ENCODE measurements around the gene TAPT1. TPM values are rescaled to one million over a fixed set of nuclear protein-coding genes. Genes with fewer than 3 reads are reported as not detected.

Gene TAPT1
- total RNA-seq, 1 experiment from 2014 or later = 23.7 TPM

- no peak for DNase-seq
- Histone ChIP-seq H3K4me1 (peaks cover 8% of the 10 kb centered on the region), H3K27me3 (replicated peaks; ENCODE audit: control insufficient read depth, insufficient read depth, low read length) (no peaks in the 10 kb centered on the region), H3K9me3 (no peaks in the 10 kb centered on the region), H3K36me3 (ENCODE audit: control insufficient read depth, insufficient read depth, low read length) (no peaks in the 10 kb centered on the region; the same call in 1 of the 2 replicates), H3K4me3 (ENCODE audit: low read depth, low read length) (no peak overlapping the region)
- H3K9me3 Mint-ChIP-seq (ENCODE audit: unreplicated experiment) = no peaks in the 10 kb centered on the region
- H3K4me3 Mint-ChIP-seq (ENCODE audit: unreplicated experiment) = no peak overlapping the region
- no peak overlapping the region for H3K27ac Mint-ChIP-seq (ENCODE audit: unreplicated experiment)
- ChIA-PET CTCF (no interaction called here), POLR2A (no interaction called here)
- no peak for TF ChIP-seq CTCF (IDR thresholded peaks at IDR 0.05; ENCODE audit: insufficient read depth in 1 of 2, low read depth in 1 of 2, low read length in 1 of 2, severe bottlenecking in 1 of 2, unreplicated experiment in 1 of 2)
- H3K27me3 Mint-ChIP-seq (ENCODE audit: insufficient read depth, unreplicated experiment) = no peaks in the 10 kb centered on the region
- peaks cover 21% of the 10 kb centered on the region for H3K4me1 Mint-ChIP-seq (ENCODE audit: low read depth, unreplicated experiment)
- intact Hi-C loops (cut with micrococcal nuclease; ENCODE audit: unreplicated experiment) = no loop called here
- H3K36me3 Mint-ChIP-seq (ENCODE audit: insufficient read depth, unreplicated experiment) = no peaks in the 10 kb centered on the region
- BruUV-seq (replicated peaks) = no TSS peak
These were observed 102.8 kb downstream of the TAPT1 start for GRCh38 chr4:16123356-16124084.

GRCh38 chr4:16122784-16123183 lies 103.5 kb downstream of the TAPT1 start:
- no peak overlapping the region for H3K27ac Mint-ChIP-seq (ENCODE audit: unreplicated experiment)
- BruUV-seq (replicated peaks) = no TSS peak
- CTCF ChIA-PET = no interaction called here
- intact Hi-C loops (cut with micrococcal nuclease; ENCODE audit: unreplicated experiment) = no loop called here
- no peaks in the 10 kb centered on the region for H3K27me3 Mint-ChIP-seq (ENCODE audit: insufficient read depth, unreplicated experiment)
- Histone ChIP-seq H3K4me3 (ENCODE audit: low read depth, low read length) (no peak overlapping the region), H3K36me3 (ENCODE audit: control insufficient read depth, insufficient read depth, low read length) (no peaks in the 10 kb centered on the region; the same call in 1 of the 2 replicates), H3K9me3 (no peaks in the 10 kb centered on the region), H3K27me3 (replicated peaks; ENCODE audit: control insufficient read depth, insufficient read depth, low read length) (no peaks in the 10 kb centered on the region), H3K4me1 (peaks cover 8% of the 10 kb centered on the region)
- TF ChIP-seq CTCF (IDR thresholded peaks at IDR 0.05; ENCODE audit: insufficient read depth in 1 of 2, low read depth in 1 of 2, low read length in 1 of 2, severe bottlenecking in 1 of 2, unreplicated experiment in 1 of 2) = no peak
- no peaks in the 10 kb centered on the region for H3K36me3 Mint-ChIP-seq (ENCODE audit: insufficient read depth, unreplicated experiment)
- H3K4me1 Mint-ChIP-seq (ENCODE audit: low read depth, unreplicated experiment) = peaks cover 17% of the 10 kb centered on the region
- no peak for DNase-seq
- H3K9me3 Mint-ChIP-seq (ENCODE audit: unreplicated experiment) = no peaks in the 10 kb centered on the region
- H3K4me3 Mint-ChIP-seq (ENCODE audit: unreplicated experiment) = no peak overlapping the region
- POLR2A ChIA-PET = no interaction called here

- Histone ChIP-seq H3K4me3 (ENCODE audit: low read depth, low read length) (no peak overlapping the region), H3K27me3 (replicated peaks; ENCODE audit: control insufficient read depth, insufficient read depth, low read length) (no peaks in the 10 kb centered on the region), H3K4me1 (peaks cover 8% of the 10 kb centered on the region), H3K9me3 (no peaks in the 10 kb centered on the region), H3K36me3 (ENCODE audit: control insufficient read depth, insufficient read depth, low read length) (no peaks in the 10 kb centered on the region; the same call in 1 of the 2 replicates)
- Mint-ChIP-seq H3K27ac (ENCODE audit: unreplicated experiment) (no peak overlapping the region), H3K4me1 (ENCODE audit: low read depth, unreplicated experiment) (peaks cover 12% of the 10 kb centered on the region), H3K4me3 (ENCODE audit: unreplicated experiment) (no peak overlapping the region), H3K27me3 (ENCODE audit: insufficient read depth, unreplicated experiment) (no peaks in the 10 kb centered on the region), H3K9me3 (ENCODE audit: unreplicated experiment) (no peaks in the 10 kb centered on the region), H3K36me3 (ENCODE audit: insufficient read depth, unreplicated experiment) (no peaks in the 10 kb centered on the region)
- ChIA-PET CTCF (no interaction called here), POLR2A (no interaction called here)
- intact Hi-C loops (cut with micrococcal nuclease; ENCODE audit: unreplicated experiment) = no loop called here
- BruUV-seq (replicated peaks) = no TSS peak
- DNase-seq = no peak
- TF ChIP-seq CTCF (IDR thresholded peaks at IDR 0.05; ENCODE audit: insufficient read depth in 1 of 2, low read depth in 1 of 2, low read length in 1 of 2, severe bottlenecking in 1 of 2, unreplicated experiment in 1 of 2) = no peak
These were observed 104.0 kb downstream of the TAPT1 start for GRCh38 chr4:16122308-16122711.
